Colonic mucosa (tissue), 4 donors: ENCODE results near the gene RHEBL1. TPM values are rescaled to one million over a fixed set of nuclear protein-coding genes. Genes with fewer than 3 reads are reported as not detected.

Experiments used
- DNase-seq: peaks from one replicate; pipeline ENCODE4 v3.0.0-alpha.2; 2020
- H3K27ac ChIP-seq: fragments of 200-600 bp; one replicate; pipeline ENCODE4 v1.8.0; 2021
- H3K27me3 ChIP-seq: fragments of 200-600 bp; one replicate; pipeline ENCODE4 v1.8.0; 2021
- H3K36me3 ChIP-seq: fragments of 200-600 bp; one replicate; pipeline ENCODE4 v1.8.0; 2021
- H3K4me1 ChIP-seq: fragments of 200-600 bp; one replicate; pipeline ENCODE4 v1.8.0; 2021; ENCODE audit warnings: mild to moderate bottlenecking
- H3K4me3 ChIP-seq: fragments of 200-600 bp; one replicate; pipeline ENCODE4 v1.8.0; 2021
- H3K9ac ChIP-seq, 2 donors: one replicate each; pipeline ENCODE4 v1.7.0; 2013; ENCODE audit warnings: control low read depth in 2 of 2, low read depth in 2 of 2, low read length in 2 of 2
- H3K9me3 ChIP-seq: fragments of 200-600 bp; one replicate; pipeline ENCODE4 v1.8.0; 2021
- intact Hi-C: fragments of 100-400 bp; cut with DNase I; formaldehyde crosslinking; loops from one replicate; pipeline ENCODE4 v1.14.1; 2022
- total RNA-seq, 2 donors: library from RNA; stranded (reverse); fragmentation: NEBNext Ultra II Directional in 1 of 2; extraction: Animal tissue kit (Norgen Biotek cat#: 25700) in 1 of 2; gene quantifications; one replicate each; pipeline ENCODE4 v1.2.1, GENCODE V29; 2021
- TF ChIP-seq, protein P1 (sequence below): fragments of 200-600 bp; IDR thresholded peaks from one replicate; pipeline ENCODE4 v1.8.0; 2022; ENCODE audit warnings: antibody characterized with exemption, mild to moderate bottlenecking
- donor health status: healthy.
- donor health status: DM: no; HTN: no; CAD: no.
- donor health status: DM: no; HTN: no; CAD: no.

Gene RHEBL1
- total RNA-seq, 2 donors from 2014 or later = 0.27 to 0.32 TPM

DNA sequence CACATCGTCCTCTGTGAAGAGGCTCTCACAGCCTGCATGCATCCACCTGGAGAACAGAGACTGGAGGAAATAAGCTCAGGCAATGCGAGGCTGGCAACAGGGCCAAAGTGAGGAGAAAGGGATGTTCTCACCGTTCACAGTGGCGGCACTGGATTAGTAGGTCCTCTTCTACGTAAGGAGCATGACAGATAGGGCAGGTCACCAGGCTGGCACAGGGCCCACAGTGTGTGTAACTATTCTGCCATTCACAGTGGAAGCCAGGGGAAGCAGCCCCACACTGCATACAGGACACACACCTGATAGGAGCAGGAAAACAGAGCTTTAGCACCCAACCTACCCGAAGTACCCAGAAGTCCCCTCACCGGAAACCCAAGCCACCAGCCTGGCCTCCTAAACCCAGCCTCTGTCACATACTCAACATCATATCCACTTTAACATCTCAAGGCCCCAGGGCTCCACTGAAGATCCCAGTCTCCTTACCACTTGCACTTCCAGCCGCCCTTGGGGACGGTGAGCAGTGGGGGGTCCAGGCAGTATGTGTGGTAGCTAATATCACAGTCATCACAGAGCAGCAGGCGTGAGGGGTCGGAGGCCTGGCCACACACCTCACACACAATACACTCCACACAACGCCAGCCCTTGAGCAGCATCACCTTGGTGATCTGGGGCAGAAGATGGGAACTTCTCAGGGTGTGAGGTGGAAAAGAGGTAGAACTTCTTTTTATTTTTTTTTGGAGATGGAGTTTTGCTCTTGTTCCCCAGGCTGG is 23.5 kb downstream of the RHEBL1 start:
- no peak overlapping the region for H3K4me3 ChIP-seq
- no peak overlapping the region for H3K27ac ChIP-seq
- H3K9ac ChIP-seq = no peak overlapping the region
- peaks cover 45% of the 10 kb centered on the region for H3K36me3 ChIP-seq
- no peaks in the 10 kb centered on the region for H3K4me1 ChIP-seq
- no peak for DNase-seq
- TF ChIP-seq, protein P1, sequence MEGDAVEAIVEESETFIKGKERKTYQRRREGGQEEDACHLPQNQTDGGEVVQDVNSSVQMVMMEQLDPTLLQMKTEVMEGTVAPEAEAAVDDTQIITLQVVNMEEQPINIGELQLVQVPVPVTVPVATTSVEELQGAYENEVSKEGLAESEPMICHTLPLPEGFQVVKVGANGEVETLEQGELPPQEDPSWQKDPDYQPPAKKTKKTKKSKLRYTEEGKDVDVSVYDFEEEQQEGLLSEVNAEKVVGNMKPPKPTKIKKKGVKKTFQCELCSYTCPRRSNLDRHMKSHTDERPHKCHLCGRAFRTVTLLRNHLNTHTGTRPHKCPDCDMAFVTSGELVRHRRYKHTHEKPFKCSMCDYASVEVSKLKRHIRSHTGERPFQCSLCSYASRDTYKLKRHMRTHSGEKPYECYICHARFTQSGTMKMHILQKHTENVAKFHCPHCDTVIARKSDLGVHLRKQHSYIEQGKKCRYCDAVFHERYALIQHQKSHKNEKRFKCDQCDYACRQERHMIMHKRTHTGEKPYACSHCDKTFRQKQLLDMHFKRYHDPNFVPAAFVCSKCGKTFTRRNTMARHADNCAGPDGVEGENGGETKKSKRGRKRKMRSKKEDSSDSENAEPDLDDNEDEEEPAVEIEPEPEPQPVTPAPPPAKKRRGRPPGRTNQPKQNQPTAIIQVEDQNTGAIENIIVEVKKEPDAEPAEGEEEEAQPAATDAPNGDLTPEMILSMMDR = no peak
- no peaks in the 10 kb centered on the region for H3K27me3 ChIP-seq
- intact Hi-C loops = no loop called here
- H3K9me3 ChIP-seq = no peaks in the 10 kb centered on the region

DNA sequence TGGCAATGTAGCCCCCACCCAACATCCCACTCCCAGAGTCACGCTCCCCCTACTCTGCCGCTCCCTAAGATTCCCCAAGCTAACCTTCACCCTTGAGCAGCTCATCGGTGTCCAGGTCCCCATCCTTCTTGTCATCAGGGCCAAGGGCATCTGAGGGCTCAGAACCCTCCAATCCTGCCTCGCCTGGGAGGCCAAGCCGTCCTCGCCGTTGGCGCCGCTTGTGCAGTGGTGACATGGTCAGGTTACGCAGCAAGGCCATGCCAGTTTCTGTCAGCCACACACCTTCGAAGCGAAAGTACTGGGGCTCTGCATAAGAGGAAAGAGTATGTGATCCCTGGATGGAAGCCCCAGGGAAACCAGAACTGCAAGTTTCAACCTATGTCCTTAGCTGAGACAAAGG is 25.1 kb downstream of the RHEBL1 start:
- intact Hi-C loops = no loop called here
- H3K27me3 ChIP-seq = no peaks in the 10 kb centered on the region
- no peaks in the 10 kb centered on the region for H3K4me1 ChIP-seq
- H3K27ac ChIP-seq = no peak overlapping the region
- H3K4me3 ChIP-seq = no peak overlapping the region
- no peaks in the 10 kb centered on the region for H3K9me3 ChIP-seq
- DNase-seq = no peak
- TF ChIP-seq, protein P1 = no peak
- no peak overlapping the region for H3K9ac ChIP-seq
- H3K36me3 ChIP-seq = peaks cover 39% of the 10 kb centered on the region

DNA sequence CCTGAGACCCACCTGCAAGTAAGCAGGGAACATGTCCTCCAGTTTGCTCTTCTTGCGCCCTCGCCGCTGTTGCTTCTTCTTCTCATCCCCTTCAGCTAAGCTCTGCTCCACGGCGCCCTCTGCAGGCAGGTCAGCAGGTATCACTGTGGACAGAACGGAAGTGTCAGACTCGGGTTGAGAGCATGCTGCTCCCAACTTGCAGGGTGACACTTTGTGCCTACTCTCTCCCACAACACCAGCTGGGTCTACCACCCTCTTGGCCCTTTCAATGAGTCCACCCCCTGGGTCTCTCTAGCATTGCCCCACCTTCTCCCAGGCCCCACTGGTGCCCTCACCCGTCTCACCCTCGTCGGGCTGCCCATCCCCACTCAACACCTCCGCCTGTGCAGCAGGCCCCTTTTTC is 25.9 kb downstream of the RHEBL1 start:
- Histone ChIP-seq H3K9me3 (no peaks in the 10 kb centered on the region), H3K27ac (no peak overlapping the region), H3K4me3 (no peak overlapping the region), H3K27me3 (no peaks in the 10 kb centered on the region), H3K9ac (no peak overlapping the region), H3K36me3 (peaks cover 38% of the 10 kb centered on the region), H3K4me1 (no peaks in the 10 kb centered on the region)
- TF ChIP-seq, protein P1 = peak; percentile 57
- peak; percentile 75 for DNase-seq
- intact Hi-C loops = no loop called here

DNA sequence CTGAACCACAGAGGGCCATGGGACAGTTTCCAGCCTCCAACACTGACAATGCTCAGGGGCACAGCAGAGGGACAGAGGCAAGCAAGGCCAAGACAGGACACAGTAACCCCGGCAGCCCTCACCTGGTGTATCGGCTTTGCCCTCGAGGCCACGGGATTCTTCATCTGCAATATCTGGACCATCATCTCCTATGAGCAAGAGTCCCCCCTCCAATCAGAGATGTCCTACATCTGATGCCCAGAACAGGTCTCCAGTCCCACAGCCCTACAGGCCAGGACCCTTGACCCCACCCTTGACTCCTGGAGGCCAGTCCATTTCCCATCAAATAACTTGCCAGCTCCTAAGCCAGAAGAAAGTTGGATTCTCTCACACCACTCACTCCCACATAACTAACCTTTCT is 26.5 kb downstream of the RHEBL1 start:
- intact Hi-C loops = no loop called here
- H3K36me3 ChIP-seq = peaks cover 38% of the 10 kb centered on the region
- H3K27ac ChIP-seq = no peak overlapping the region
- no peak overlapping the region for H3K9ac ChIP-seq
- H3K27me3 ChIP-seq = no peaks in the 10 kb centered on the region
- DNase-seq = no peak
- no peaks in the 10 kb centered on the region for H3K9me3 ChIP-seq
- H3K4me3 ChIP-seq = no peak overlapping the region
- TF ChIP-seq, protein P1 = no peak
- no peaks in the 10 kb centered on the region for H3K4me1 ChIP-seq

DNA sequence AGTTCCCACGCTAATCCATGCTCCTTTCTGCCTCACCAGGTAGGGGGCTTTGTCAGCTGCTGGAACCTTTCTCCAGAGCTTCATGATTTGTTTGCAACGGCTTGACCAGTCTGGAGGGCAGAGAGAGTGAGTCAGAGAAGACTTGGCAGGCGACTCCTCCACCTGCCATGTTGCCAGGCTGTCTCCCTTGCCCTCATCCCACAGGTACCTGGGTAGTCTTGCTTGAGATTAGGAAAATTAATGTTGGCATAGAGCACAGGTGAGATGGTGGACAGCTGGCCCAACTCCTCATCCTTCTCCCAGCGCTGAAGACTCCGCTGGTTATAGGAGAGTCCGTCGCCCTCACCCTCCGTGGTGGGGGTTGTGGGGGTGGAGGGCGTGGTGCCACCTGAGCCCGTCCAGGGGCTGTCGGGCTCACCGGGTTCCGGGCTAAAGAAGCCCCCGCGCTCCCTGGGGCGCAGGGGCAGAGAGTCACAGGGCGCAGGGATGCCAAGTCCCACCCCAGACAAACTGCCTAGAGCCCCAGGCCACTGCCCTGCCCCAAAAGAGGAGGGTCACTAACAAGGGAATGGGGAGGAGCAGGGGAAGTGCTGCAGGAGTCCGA is 27.8 kb downstream of the RHEBL1 start:
- intact Hi-C loops = no loop called here
- H3K36me3 ChIP-seq = peaks cover 41% of the 10 kb centered on the region
- no peak overlapping the region for H3K9ac ChIP-seq
- H3K4me1 ChIP-seq = no peaks in the 10 kb centered on the region
- no peak overlapping the region for H3K4me3 ChIP-seq
- no peaks in the 10 kb centered on the region for H3K27me3 ChIP-seq
- no peak for DNase-seq
- H3K9me3 ChIP-seq = no peaks in the 10 kb centered on the region
- TF ChIP-seq, protein P1 = no peak
- no peak overlapping the region for H3K27ac ChIP-seq
